HG03135 (cell line): Measurements from ENCODE around the gene SMCO3.

Experiments used
- ATAC-seq: cut with Tn5 transposase; IDR thresholded peaks from one replicate; pipeline ENCODE4 v1.9.1; 2021; ENCODE audit warnings: mild to moderate bottlenecking, moderate library complexity; ENCODE audit not compliant: unreplicated experiment

The SMCO3 gene

GRCh38 chr12:14814014-14814413 is at the start of gene SMCO3:
Gene SMCO3, minus strand, starts transcription at chr12:14814182. Its CDS starts 7,502 bp downstream, at chr12:14806680.
- no peak for ATAC-seq

GRCh38 chr12:14860490-14860889 is 46.5 kb upstream of the SMCO3 start:
- ATAC-seq: no peak

DNA sequence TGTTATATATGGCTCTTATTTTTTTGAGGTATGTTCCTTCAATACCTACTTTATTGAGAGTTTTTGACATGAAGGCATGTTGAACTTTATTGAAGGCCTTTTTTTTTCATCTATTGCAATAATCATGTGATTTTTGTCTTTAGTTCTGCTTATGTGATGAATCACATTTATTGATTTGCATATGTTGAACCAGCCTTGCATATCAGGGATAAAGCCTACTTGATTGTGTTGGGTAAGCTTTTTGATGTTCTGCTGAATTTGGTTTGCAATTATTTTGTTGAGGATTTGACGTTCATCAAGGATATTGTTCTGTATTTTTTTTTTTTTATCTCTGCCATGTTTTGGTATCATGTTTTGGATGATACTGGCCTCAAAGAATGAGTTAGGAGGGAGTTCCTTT is 44.5 kb upstream of the SMCO3 start:
- no peak for ATAC-seq

- no peak for ATAC-seq
Observed at GRCh38 chr12:14854586-14855183, 40.7 kb upstream of the SMCO3 start.

- ATAC-seq: no peak
Observed at GRCh38 chr12:14853961-14854360, 40.0 kb upstream of the SMCO3 start.

DNA sequence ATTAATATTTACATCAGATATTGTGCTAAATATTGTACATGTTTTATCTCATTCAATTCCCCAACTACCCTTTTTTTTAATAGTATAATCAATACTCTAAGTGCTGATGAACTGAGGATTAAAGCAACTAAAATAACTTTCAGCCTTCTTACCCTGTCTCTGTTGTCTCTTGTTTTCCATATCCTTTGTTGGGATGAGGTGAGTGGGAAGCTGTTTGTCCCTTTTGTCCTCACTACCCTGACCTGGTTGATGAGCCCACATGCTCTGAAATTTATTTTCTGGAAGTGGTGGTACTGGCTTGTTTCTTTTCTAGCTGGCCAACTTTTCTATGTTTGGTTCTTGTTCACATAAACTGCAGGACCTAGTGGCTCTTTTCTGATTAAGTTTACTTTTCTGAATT is 38.9 kb upstream of the SMCO3 start:
- ATAC-seq: no peak

GRCh38 chr12:14850929-14851663 is 37.1 kb upstream of the SMCO3 start:
- peak; percentile 54 for ATAC-seq

- ATAC-seq: no peak
Observed at GRCh38 chr12:14849661-14850060, 35.7 kb upstream of the SMCO3 start.

- ATAC-seq: no peak
Observed at GRCh38 chr12:14846876-14847580, 33.0 kb upstream of the SMCO3 start.

DNA sequence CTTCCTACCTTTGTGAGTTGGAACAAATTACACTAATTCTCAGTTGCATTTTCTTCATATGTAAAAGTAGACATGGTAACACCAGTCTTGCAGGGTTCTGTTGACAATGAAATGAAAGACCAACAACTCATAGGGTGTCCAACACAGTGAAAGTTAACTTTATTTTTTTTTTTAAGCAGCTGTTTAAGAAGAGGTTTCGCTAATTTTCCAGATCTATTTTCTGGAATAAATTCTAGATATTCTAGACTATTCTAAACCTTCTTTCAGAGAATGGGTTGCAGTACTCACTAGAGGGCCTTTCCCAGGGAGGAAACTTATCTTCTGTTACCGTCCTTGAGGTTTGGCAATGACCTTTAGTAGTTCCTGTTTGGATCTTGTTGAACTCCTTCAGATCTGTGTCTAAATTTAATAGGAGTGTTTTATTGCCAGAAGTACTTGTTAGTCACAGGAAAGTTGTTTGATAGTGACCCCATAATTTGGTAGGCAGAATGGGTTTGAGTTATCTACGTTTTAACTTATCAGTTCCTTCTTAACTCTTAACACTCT is 32.1 kb upstream of the SMCO3 start:
- no peak for ATAC-seq

GRCh38 chr12:14845350-14845750 is 31.4 kb upstream of the SMCO3 start:
- no peak for ATAC-seq

GRCh38 chr12:14844401-14844800 is 30.4 kb upstream of the SMCO3 start:
- ATAC-seq: no peak

DNA sequence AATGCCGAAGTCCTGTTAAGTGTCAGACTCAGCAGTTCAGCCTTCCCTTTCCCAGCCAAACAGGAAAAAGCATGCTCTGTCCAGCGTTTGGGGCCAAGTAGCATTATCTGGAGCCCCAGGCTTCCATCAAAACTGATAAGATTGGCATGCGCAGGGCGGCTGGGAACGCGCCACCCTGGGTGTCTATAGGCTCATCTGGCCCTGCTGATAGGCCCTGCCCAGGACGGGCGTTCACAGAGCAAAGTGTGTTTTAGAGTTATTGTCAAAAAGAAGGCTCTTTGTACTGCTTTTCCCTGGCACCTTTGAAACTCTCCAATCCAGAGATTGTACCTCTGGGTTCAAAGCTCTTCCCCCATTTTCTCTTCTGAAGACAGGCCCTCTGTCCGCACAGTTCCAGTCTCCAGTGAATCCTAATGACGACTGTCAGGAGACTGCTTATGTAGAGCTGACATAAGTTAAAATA is 29.5 kb upstream of the SMCO3 start, which contains the start of gene ART4:
ART4 (minus strand) TSS at position 102 of the 463 bp plus-strand sequence. CDS start 413 bp downstream, outside the sequence.
- ATAC-seq: no peak

GRCh38 chr12:14842315-14842714 is 28.3 kb upstream of the SMCO3 start:
- no peak for ATAC-seq

GRCh38 chr12:14841761-14842160 is 27.8 kb upstream of the SMCO3 start:
- no peak for ATAC-seq

DNA sequence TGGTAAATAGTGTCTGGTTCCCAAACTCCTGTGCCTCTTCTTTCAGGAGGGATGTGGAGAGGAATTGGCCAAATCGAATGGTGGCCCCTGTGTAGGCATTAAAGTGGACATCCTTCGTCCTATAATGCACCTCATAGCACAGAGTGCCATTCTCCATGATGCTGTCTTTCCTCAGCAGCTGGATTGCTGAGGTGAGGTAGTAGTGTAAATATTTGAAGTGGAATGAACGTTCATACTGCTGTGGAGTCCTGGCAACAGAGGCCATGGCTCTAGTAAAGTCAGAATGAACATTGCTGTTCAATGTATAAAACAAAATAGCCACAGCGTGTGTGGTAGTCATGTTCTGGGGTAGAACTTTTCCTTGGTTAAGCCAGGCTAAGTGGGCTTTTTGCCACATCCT is 26.6 kb upstream of the SMCO3 start:
- ATAC-seq: no peak

DNA sequence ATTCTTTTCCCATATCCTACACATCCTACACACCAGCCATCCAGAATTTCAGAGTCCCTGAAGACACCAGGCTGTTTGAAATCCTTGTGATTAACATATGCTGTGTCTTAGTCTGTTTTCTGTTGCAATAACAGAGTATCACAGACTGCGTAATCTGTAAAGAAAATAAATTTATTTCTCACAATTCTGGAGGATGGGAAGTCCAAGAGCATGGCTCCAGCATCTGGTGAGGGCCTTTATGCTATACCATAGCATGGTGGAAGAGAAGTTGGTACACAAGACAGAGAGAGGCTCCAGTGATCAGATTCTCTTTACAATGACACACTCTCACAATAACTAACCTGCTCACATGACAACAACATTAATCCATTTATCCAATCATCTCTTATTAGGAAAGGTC is 25.3 kb upstream of the SMCO3 start:
- no peak for ATAC-seq

DNA sequence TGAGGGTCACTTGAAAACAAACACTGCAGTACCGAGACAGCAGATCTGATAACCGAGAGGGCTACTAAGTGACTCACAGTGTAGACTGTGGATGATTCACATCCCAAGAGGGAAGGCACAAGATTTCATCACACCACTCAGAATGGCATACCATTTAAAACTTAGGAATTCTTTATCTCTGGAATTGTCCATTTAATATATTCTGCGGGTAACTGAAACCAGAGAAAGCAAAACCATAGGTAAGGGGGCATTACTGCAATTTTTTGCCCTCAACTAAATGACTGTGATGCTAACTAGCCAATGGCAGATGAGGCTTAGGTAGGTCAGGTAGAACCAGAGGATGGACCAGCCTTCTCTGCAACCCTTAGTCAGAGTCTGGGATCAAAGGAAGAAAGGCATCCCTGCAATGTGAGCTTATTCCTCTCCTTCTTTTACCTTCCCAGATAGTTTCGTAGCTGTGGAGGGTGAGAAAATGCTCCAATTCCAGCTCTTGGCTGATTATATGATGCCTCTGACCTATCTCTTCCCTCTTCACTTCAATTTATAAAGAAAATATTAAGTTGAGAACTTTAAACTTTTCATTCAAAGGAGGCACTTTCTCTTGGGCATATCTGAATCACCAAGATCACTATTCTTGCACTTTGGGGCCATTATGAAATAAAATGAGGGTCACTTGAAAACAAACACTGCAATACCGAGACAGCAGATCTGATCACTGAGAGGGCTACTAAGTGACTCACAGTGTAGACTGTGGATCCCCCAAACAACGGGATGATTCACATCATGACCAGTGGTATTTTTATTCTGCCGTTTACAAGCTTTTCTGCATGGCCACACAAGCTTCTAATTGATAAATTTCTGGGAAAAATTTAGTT is 22.6 kb upstream of the SMCO3 start:
- ATAC-seq: no peak

- ATAC-seq: no peak
Observed at GRCh38 chr12:14834509-14834908, 20.5 kb upstream of the SMCO3 start.

GRCh38 chr12:14833952-14834351 is 20.0 kb upstream of the SMCO3 start:
- no peak for ATAC-seq

GRCh38 chr12:14833336-14833735 is 19.4 kb upstream of the SMCO3 start:
- ATAC-seq: no peak
